Adrenal gland (tissue), 5 donors: ENCODE results near the gene HOXC6.

Experiments used
- CTCF ChIP-seq, 6 experiments: fragments of 450-650 bp in 4 of 6; fragments of 200-600 bp in 2 of 6; sonication (generic) in 1 of 6; IDR thresholded peaks; 1 replicate in 5 of 6; 2 replicates in 1 of 6; pipeline versions ENCODE4 v1.5.1 to v1.8.0; 2016 to 2021; ENCODE audit warnings: antibody characterized with exemption in 6 of 6, mild to moderate bottlenecking in 2 of 6, moderate library complexity in 1 of 6
- POLR2A ChIP-seq, 2 donors: fragments of 450-650 bp; IDR thresholded peaks; one replicate each; pipeline ENCODE4 v1.6.1; 2017; ENCODE audit warnings: antibody characterized with exemption in 2 of 2, mild to moderate bottlenecking in 2 of 2, moderate library complexity in 1 of 2
- donor health status: DM: no; HTN: no; CAD: no.

- TF ChIP-seq CTCF (IDR thresholded peaks at IDR 0.05) = no peak
- TF ChIP-seq POLR2A (IDR thresholded peaks at IDR 0.05) = no peak
These were observed 9.4 kb downstream of the HOXC6 start for GRCh38 chr12:54037360-54038283.
